Suppressor macrophage (primary cell): ENCODE measurements around the gene SCTR.
A peak's percentile ranks its signal among the peaks of the same experiment; 100 is the strongest.

Experiments used
- DNase-seq, 4 experiments: peaks; one replicate each; pipeline ENCODE4 v3.0.0-alpha.2; 2020 to 2022

SCTR gene

GRCh38 chr2:119441376-119442225 is 82.7 kb downstream of the SCTR start:
- DNase-seq: no peak

- DNase-seq: no peak
These were observed 83.4 kb downstream of the SCTR start for GRCh38 chr2:119440873-119441272.

- no peak for DNase-seq
These were observed 83.8 kb downstream of the SCTR start for GRCh38 chr2:119440501-119440870.

GRCh38 chr2:119439574-119440500 is 84.4 kb downstream of the SCTR start:
- DNase-seq: no peak

GRCh38 chr2:119438726-119439284 is 85.5 kb downstream of the SCTR start:
- DNase-seq: no peak

GRCh38 chr2:119438128-119438656 is 86.1 kb downstream of the SCTR start:
- DNase-seq: no peak

GRCh38 chr2:119436993-119437772 is 87.1 kb downstream of the SCTR start:
- no peak for DNase-seq

GRCh38 chr2:119435953-119436297 is 88.4 kb downstream of the SCTR start:
- no peak for DNase-seq

- DNase-seq: no peak
These were observed 89.0 kb downstream of the SCTR start for GRCh38 chr2:119435081-119435952.

- no peak for DNase-seq
These were observed 89.6 kb downstream of the SCTR start for GRCh38 chr2:119434664-119435063.

GRCh38 chr2:119433636-119434327 is 90.5 kb downstream of the SCTR start:
- no peak for DNase-seq

GRCh38 chr2:119432851-119433522 is 91.3 kb downstream of the SCTR start:
- DNase-seq: no peak

- DNase-seq: peak; percentile 80 to 92 (median 88)
These were observed 92.1 kb downstream of the SCTR start for GRCh38 chr2:119431976-119432850.

- DNase-seq: peak; percentile 44 to 84 (median 69)
These were observed 92.9 kb downstream of the SCTR start, which contains the start of gene TMEM37 for GRCh38 chr2:119431155-119431975. Gene TMEM37 (plus strand): TSS chr2:119431854. CDS start chr2:119431904, 50 bp downstream.

GRCh38 chr2:119430023-119430498 is 94.2 kb downstream of the SCTR start:
- no peak for DNase-seq

GRCh38 chr2:119429225-119429981 is 94.9 kb downstream of the SCTR start:
- DNase-seq: peak; percentile 75 to 95 (median 86)
